Aorta (tissue), 5 donors: Measurements from ENCODE around the gene TTYH3. TPM values are rescaled to one million over a fixed set of nuclear protein-coding genes. Genes with fewer than 3 reads are reported as not detected.

Experiments
- ATAC-seq: fragments of 200-7000 bp; cut with Tn5 transposase; one replicate; pipeline ENCODE4 v1.9.1; 2022; ENCODE audit warnings: moderate library complexity; ENCODE audit not compliant: low FRiP score
- DNase-seq, 2 donors: peaks; one replicate each; pipeline ENCODE4 v3.0.0-alpha.2; 2020
- H3K27ac ChIP-seq, 2 donors: one replicate each; pipeline ENCODE4 v1.5.1; 2013; ENCODE audit warnings: low read length in 2 of 2, mild to moderate bottlenecking in 2 of 2, moderate library complexity in 2 of 2, control low read depth in 1 of 2, inconsistent platforms in 1 of 2, low read depth in 1 of 2
- H3K27me3 ChIP-seq, 2 donors: one replicate each; pipeline ENCODE4 v1.6.1; 2013; ENCODE audit warnings: control low read depth in 1 of 2, low read length in 1 of 2, mild to moderate bottlenecking in 1 of 2, moderate library complexity in 1 of 2; ENCODE audit not compliant: insufficient read depth in 2 of 2, control insufficient read depth in 1 of 2
- H3K36me3 ChIP-seq, 2 donors: one replicate each; pipeline ENCODE4 v1.6.1; 2013; ENCODE audit warnings: control low read depth in 1 of 2, low read length in 1 of 2, mild to moderate bottlenecking in 1 of 2; ENCODE audit not compliant: insufficient read depth in 2 of 2, control insufficient read depth in 1 of 2
- H3K4me1 ChIP-seq, 2 donors: one replicate each; pipeline ENCODE4 v1.6.1; 2013; ENCODE audit warnings: low read length in 2 of 2, control low read depth in 1 of 2, mild to moderate bottlenecking in 1 of 2, moderate library complexity in 1 of 2; ENCODE audit not compliant: insufficient read depth in 2 of 2, control insufficient read depth in 1 of 2
- H3K4me3 ChIP-seq, 2 donors: one replicate each; pipeline ENCODE4 v1.5.1; 2013; ENCODE audit warnings: low read length in 2 of 2, control low read depth in 1 of 2, mild to moderate bottlenecking in 1 of 2
- H3K9me3 ChIP-seq: one replicate; pipeline ENCODE4 v1.6.1; 2013; ENCODE audit warnings: mild to moderate bottlenecking, low read length; ENCODE audit not compliant: control insufficient read depth
- WGBS, 2 donors: extraction: QIAGEN DNeasy Blood & Tissue Kit; methylation state at CpG; one replicate each; pipeline ENCODE4 v1.1.7; 2013; 5-methylcytosine and 5-hydroxymethylcytosine counted together
- intact Hi-C, 2 donors: fragments of 100-400 bp; cut with DNase I; formaldehyde crosslinking; loops; one replicate each; pipeline versions ENCODE4 v1.14.2 to v1.15.0; 2022
- polyA plus RNA-seq, 2 donors: library from polyadenylated mRNA; stranded (reverse); fragments of 200-250 nt; gene quantifications; one replicate each; pipeline ENCODE4 v1.2.3, GENCODE V29; 2013
- total RNA-seq, 2 donors: library from RNA; stranded (reverse); fragmentation: NEBNext Ultra II Directional; extraction: Animal tissue kit (Norgen Biotek cat#: 25700); gene quantifications; one replicate each; pipeline ENCODE4 v1.2.1, GENCODE V29; 2021
- donor health status: healthy with polysubstance abuse.
- donor health status: Bipolar disorder and iron deficiency.
- donor health status: DM: no; HTN: no; CAD: no.
- donor health status: DM: no; HTN: no; CAD: no.
- donor health status: DM: yes; HTN: yes; CAD: no.

TTYH3 gene
- total and polyA plus RNA-seq, 4 donors = 10.5 to 79.9 (median 36.9) TPM

DNA sequence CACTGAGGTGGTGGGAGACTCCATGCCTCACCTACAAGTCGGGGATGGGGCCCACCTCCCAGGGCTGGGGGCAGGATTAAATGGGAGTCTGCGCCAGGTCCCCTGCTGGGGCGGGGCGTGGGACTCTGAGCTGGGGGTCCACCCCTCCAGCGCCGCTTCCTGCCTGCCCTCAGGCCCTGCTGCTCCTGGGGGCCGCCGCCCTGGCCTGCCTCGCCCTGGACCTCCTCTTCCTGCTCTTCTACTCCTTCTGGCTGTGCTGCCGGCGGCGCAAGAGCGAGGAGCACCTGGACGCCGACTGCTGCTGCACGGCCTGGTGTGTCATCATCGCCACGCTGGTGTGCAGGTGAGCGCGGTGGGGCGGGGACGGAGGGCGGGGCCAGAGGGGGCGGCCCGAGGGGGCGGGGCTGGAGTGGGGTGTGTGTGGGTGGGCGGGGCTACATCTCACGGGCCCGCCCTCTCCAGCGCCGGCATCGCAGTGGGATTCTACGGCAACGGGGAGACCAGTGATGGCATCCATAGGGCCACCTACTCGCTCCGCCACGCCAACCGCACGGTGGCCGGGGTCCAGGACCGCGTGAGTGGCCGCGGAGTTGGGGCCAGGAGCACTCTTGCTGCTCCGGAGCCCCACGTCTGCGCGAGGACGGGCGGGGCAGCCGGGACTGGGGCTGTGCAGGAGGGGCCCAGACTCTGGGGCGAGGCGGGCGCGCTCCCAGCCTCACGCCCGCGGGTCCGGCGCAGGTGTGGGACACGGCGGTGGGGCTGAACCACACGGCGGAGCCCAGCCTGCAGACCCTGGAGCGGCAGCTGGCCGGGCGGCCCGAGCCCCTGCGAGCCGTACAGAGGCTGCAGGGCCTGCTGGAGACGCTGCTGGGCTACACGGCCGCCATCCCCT is 15.1 kb downstream of the TTYH3 start:
- intact Hi-C loops = no loop called here
- Histone ChIP-seq H3K27ac (no peak overlapping the region), H3K4me1 (no peaks in the 10 kb centered on the region), H3K4me3 (no peak overlapping the region), H3K36me3 (peaks cover 0 to 2% of the 10 kb centered on the region in 2 donors), H3K27me3 (no peaks in the 10 kb centered on the region), H3K9me3 (no peaks in the 10 kb centered on the region)
- DNase-seq (peak in 1 of 2 donors; percentile 77), ATAC-seq (no peak)
- WGBS, 2 donors = 82 to 83% methylated on average over 66 to 73 of the region's 73 CpGs

DNA sequence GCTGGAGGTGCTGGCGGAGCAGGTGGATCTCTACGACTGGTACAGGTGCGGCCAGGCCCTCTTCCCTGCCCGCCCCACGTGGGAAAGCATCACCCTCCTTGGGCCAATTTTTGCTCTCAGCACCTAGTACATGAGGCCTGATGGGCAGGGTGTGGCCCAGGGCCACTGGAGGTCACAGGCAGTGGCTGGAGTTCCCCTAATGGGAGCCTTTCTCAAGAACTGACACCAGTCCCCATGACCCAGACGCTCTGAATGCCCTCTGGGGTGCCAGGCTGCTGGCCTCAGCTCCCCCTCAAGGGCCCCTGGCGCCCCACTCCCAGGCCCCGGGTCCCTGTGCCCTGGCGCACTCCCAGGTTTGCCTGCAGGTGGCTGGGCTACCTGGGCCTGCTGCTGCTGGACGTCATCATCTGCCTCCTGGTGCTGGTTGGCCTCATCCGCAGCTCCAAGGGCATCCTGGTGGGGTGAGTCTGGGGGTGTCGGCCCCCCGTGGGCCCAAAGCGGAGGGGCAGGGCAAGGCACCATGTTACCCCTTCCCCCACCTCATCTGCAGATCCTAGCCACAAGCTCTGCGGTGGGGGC is 15.9 kb downstream of the TTYH3 start:
- no peak for DNase-seq
- Histone ChIP-seq H3K9me3 (no peaks in the 10 kb centered on the region), H3K4me1 (no peaks in the 10 kb centered on the region), H3K27me3 (no peaks in the 10 kb centered on the region), H3K36me3 (peaks cover 0 to 2% of the 10 kb centered on the region in 2 donors), H3K4me3 (no peak overlapping the region), H3K27ac (no peak overlapping the region)
- intact Hi-C loops = no loop called here
- WGBS, 2 donors = 91 to 92% methylated on average over 12 to 15 of the region's 15 CpGs
- no peak for ATAC-seq

- Histone ChIP-seq H3K9me3 (no peaks in the 10 kb centered on the region), H3K27ac (no peak overlapping the region), H3K4me3 (no peak overlapping the region), H3K27me3 (no peaks in the 10 kb centered on the region), H3K36me3 (peaks cover 0 to 2% of the 10 kb centered on the region in 2 donors), H3K4me1 (no peaks in the 10 kb centered on the region)
- no peak for ATAC-seq
- intact Hi-C loops = no loop called here
- peak in 1 of 2 donors; percentile 47 for DNase-seq
- WGBS, 2 donors = 87 to 91% methylated on average over 18 of the region's 18 CpGs
Observed at GRCh38 chr7:2649139-2649838, 17.5 kb downstream of the TTYH3 start.

GRCh38 chr7:2649991-2650390 is 18.2 kb downstream of the TTYH3 start:
- DNase-seq = no peak
- intact Hi-C loops = no loop called here
- Histone ChIP-seq H3K27ac (no peak overlapping the region), H3K36me3 (peaks cover 0 to 2% of the 10 kb centered on the region in 2 donors), H3K4me3 (no peak overlapping the region), H3K9me3 (no peaks in the 10 kb centered on the region), H3K4me1 (no peaks in the 10 kb centered on the region), H3K27me3 (no peaks in the 10 kb centered on the region)
- WGBS, 2 donors = 92 to 94% methylated on average over 11 of the region's 11 CpGs
- ATAC-seq = no peak

GRCh38 chr7:2650451-2650850 is 18.7 kb downstream of the TTYH3 start:
- Histone ChIP-seq H3K27me3 (no peaks in the 10 kb centered on the region), H3K4me1 (no peaks in the 10 kb centered on the region), H3K36me3 (peaks cover 0 to 2% of the 10 kb centered on the region in 2 donors), H3K27ac (no peak overlapping the region), H3K9me3 (no peaks in the 10 kb centered on the region), H3K4me3 (no peak overlapping the region)
- ATAC-seq (no peak), DNase-seq (no peak)
- whole genome bisulfite sequencing, 2 donors = 78 to 92% methylated on average over 8 of the region's 8 CpGs
- intact Hi-C loops = no loop called here

GRCh38 chr7:2651336-2651735 is 19.6 kb downstream of the TTYH3 start:
- H3K4me3 ChIP-seq = no peak overlapping the region
- DNase-seq (peak; percentile 48 to 75), ATAC-seq (no peak)
- no peak overlapping the region for H3K27ac ChIP-seq
- no peaks in the 10 kb centered on the region for H3K9me3 ChIP-seq
- H3K36me3 ChIP-seq = peaks cover 0 to 2% of the 10 kb centered on the region in 2 donors
- H3K4me1 ChIP-seq = no peaks in the 10 kb centered on the region
- H3K27me3 ChIP-seq = no peaks in the 10 kb centered on the region
- WGBS, 2 donors = 61 to 87% methylated on average over 14 to 15 of the region's 15 CpGs
- intact Hi-C loops = no loop called here

GRCh38 chr7:2651847-2652735 is 20.3 kb downstream of the TTYH3 start:
- DNase-seq (peak in 1 of 2 donors; percentile 44), ATAC-seq (no peak)
- H3K4me1 ChIP-seq = no peaks in the 10 kb centered on the region
- no peak overlapping the region for H3K27ac ChIP-seq
- H3K36me3 ChIP-seq = peaks cover 0 to 2% of the 10 kb centered on the region in 2 donors
- H3K4me3 ChIP-seq = no peak overlapping the region
- WGBS, 2 donors = 92 to 93% methylated on average over 28 of the region's 28 CpGs
- intact Hi-C loops = no loop called here
- H3K27me3 ChIP-seq = no peaks in the 10 kb centered on the region
- H3K9me3 ChIP-seq = no peaks in the 10 kb centered on the region

DNA sequence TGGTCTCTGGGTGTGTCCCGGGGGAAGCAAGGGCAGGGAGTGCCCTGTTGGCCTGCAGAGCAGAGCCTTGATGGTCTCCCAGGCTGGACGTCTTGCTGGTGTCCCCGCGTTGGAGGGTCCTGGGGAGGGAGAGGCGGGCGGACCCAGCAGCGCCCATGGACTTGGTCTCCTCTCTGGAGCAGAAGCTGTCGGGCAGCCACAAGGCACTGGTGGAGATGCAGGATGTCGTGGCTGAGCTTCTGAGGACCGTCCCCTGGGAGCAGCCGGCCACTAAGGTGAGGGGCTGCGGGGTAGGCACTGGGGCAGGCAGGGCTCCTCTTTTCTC is 20.9 kb downstream of the TTYH3 start:
- DNase-seq = no peak
- intact Hi-C loops = no loop called here
- H3K9me3 ChIP-seq = no peaks in the 10 kb centered on the region
- WGBS, 2 donors = 95 to 96% methylated on average over 12 of the region's 12 CpGs
- H3K4me3 ChIP-seq = no peak overlapping the region
- no peak overlapping the region for H3K27ac ChIP-seq
- peaks cover 0 to 2% of the 10 kb centered on the region in 2 donors for H3K36me3 ChIP-seq
- no peak for ATAC-seq
- no peaks in the 10 kb centered on the region for H3K4me1 ChIP-seq
- H3K27me3 ChIP-seq = no peaks in the 10 kb centered on the region
